HG03196 (cell line): ENCODE data around the gene HSPG2.

Experiments used
- ATAC-seq: cut with Tn5 transposase; IDR thresholded peaks from one replicate; pipeline ENCODE4 v1.9.1; 2021; ENCODE audit not compliant: unreplicated experiment

HSPG2 gene

DNA sequence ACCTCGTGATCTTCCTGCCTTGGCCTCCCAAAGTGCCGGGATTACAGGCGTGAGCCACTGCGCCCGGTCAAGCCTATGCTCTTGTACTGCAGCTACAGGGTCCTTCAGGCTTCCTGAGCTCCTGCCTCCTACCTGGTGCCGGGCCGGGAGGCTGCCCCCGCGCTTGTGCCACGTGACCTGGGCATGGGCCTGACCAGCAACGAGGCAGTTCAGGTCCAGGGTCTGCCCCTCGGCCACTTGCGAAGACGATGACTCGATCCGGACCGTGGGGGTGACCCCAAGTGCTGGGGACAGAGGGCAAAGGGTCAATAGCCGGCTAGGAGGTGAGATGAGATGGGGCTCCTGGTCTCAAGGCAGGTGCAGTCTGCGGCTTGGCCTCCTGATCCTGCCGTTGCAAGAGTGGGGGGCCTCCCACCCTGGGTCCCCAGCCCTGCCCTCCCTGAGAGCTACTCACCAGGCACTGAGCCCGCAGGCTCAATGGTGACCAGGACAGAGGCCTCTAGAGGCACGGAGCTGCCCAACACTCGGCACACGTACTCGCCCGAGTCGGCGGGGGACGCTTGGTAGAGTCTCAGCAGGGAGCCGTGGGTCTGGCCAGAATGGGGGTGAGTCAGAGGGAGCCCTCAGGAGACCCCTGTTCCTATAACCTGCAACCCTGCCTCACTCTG is 87.1 kb downstream of the HSPG2 start:
- no peak for ATAC-seq

DNA sequence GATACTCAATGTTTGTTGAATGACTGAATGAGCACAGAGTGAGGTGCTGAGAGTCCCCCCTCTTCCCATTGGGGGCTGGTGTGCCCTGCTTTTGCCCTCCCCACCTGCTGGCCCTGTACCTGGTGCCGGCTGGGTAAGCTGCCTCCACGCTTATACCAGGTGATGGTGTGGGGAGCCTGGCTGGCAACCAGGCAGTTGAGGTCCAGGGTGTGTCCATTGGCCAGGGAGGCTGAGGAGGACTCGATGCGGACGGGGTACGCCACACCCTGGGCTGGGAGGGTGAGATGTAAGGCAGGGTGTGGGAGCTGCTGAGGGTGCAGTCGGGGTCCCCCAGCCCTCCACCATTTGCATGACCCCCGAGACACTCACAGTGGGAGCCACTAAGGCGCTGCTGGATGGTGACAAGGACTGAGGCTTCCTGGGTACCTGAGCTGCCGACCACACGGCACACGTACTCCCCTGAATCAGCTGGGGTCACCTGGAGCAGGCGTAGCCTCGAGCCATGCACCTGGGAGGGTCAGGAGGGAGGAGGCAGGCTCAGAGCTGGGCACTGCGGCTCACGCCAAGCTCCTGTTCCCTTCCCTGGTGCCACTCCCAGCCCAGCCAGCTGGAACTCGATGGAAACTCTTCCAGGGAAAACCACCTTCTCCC is 88.5 kb downstream of the HSPG2 start:
- no peak for ATAC-seq

DNA sequence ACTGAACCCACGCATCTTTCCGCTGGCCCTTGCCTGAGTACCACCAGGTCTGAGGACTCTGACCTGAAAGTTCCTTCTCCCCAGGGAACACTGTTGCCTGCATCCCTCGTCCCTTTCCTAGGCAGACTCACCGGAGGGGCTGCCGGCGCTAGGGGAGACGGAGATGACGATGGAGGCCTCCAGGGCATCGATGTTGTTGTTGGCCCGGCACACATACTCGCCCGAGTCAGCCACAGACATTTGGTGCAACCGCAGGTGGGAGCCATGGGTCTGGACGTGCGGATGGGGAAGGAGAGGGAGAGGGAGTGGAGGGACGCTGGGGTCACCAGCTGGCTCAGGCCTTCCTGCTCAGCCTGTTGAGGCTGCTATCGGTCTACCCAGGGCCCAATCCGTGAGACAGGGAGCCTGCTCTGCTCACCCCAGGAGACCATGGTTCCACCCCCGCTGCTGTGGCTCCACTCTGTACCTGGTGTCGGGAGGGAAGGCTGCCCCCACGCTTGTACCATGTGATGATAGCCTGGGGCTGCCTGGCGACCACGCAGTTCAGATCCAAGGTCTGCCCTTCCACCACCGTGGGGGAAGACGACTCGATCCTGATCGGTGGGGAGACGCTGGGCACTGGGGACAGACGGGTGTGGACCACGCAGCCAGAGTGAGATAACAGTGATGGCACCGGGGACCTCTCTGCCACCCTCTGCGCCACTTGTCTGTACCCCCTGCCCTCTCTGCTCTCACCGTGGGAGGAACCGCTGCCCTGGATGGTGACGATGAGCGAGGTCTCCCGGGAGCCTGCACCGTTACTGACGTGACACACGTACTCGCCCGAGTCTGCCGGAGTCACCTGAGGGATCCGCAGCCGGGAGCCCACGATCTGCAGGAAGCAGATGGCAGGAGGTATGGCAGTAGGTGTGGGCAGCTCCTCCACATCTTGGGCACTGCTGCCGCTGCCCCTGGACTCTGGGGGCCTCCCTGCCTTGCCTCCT is 89.6 kb downstream of the HSPG2 start:
- no peak for ATAC-seq

DNA sequence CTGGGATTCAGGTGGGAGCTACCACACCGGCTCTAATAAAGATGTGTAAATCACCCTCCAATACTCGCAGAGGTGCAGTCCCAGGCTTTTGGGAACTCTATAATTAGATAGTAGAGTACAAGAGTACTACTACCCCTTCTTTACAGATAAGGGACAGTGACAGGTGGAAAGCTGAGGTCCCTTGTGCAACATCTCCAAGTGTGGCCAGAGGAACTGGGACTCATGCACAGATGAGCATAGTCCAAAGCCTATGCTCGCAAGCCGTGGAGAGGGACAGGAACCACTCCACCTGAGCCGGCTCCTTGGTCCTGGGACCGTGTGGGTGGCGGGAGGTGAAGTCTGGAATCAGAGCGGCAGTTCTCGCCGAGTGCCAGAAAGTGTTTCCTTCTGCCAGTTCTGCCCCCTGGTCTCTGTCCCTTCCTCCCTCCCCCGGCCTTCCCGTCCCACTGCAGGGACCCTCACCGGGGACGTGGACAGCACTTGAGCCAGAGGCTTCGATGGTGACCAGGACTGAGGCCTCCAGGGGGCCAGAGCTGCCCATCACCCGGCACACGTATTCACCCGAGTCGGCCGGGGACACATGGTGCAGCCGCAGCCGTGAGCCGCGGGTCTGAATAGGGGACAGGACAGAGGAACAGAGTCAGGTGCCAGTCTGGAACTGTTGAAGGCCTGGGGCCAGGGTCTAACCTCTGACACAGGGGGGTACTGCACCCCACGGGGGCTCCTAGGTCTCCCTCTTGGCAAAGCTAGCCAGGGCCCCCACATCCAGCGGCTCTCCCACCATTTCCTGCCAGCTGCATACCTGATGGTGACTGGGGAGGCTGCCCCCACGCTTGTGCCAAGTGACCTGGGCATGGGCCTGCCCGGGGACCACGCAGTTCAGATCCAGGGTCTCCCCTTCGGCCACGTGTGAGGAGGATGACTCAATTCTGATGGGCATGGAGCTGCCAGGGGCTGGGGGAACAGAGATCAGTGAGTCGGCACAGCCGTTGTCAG is 91.2 kb downstream of the HSPG2 start:
- no peak for ATAC-seq

DNA sequence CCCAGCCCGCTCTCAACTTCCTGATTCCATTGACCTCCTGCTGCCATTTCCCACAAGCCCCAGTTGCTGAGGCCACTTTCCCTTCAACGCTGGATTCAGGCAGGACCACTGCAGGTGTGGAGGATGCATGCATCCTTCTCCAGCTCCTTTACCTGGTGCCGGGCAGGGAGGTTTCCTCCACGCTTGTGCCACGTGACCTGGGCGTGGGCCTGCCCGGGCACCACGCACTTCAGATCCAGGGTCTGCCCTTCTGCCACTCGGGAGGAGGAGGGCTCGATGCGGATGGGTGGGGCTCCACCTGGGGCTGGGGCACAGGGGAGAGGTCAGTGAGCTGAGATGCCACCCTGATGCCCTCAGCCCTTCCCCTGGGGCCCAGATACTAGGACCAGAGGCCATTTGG is 93.1 kb downstream of the HSPG2 start:
- no peak for ATAC-seq

DNA sequence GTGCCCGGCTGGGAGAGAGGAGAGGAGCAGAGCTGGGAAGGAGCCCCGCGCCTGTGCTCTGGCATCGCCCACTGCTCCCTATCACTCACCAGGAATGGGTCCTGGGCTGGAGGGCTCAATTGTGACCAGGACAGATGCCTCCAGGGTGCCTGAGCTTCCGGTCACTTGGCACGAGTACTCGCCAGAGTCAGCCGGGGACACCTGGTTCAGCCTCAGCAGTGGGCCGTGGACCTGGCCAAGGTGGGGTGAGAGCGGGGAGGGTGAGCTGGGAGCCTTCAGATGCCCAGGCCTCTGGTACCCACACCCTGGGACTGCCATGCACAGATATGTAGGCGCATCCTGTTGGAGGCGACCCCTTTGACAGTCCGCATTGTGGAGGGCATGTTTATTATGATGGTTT is 93.9 kb downstream of the HSPG2 start:
- no peak for ATAC-seq

DNA sequence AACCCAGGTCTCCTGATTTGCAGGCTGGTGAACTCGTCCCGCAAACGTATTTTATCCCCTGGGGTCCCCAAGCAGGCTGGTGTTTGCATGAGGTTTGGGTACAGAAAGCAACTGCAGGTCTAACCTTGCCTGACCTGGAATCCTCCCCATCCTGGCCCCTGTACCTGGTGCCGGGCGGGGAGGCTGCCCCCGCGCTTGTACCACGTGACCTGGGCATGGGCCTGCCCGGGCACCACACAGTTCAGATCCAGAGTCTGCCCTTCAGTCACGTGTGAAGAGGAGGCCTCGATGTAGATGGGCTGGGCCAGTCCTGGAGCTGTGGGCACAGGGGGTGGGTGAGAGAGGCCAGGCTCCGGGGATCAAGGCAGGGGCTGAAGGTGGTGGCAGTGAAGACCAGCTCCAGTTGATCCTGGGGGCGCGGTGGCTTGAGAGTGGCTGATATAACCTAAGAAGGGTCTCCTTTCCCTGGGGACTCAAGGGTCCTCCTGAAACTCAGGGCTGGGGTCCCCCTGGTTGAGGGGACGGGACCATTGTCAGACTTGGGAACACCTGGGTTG is 94.4 kb downstream of the HSPG2 start:
- no peak for ATAC-seq

DNA sequence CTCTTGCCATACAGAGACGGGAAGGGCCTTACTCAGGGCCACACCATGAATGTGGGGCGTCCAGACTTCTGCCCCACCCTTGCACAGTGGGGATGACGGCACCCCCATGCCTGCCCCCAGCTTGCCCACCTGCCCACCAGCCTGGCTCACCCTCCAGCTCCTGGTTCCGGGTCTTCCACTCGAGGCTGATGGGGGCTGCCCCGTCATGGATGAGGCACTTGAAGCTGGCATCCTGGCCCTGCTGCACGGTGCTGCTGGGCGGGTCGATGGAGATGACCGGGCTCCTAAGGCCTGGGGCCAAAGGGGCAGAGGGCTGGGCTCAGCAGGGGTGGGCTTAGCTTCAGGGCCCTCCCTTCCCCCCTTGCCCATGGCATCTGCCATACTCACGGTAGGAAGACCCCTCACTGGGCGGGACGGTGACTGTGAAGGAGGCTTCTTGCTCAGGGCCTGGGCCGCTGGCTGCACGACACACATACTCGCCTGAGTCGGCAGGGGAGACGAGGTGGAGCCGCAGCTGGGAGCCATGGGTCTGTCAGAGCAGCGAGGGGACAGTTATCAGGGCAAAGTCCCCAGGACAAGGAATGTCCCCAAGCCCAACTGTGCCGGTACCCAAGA is 95.2 kb downstream of the HSPG2 start:
- no peak for ATAC-seq

DNA sequence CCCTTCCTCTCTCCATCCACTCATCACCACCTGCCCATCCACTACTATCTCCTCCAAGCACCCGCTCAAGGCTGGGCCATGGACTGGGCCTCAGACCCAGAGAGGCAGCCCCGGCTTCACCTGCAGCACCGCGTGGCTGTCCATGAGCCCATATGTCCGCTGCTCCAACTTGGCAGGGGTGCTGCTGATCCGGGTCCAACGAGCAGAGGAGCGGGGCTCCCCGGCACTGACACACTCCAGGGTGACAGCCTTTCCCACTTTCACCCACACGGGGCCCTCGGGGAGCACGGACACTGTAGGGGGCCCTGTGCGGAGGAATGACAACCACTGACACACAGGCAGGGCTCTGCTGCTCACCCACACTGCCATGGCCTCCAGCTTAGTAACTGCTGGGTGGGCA is 96.1 kb downstream of the HSPG2 start:
- no peak for ATAC-seq

DNA sequence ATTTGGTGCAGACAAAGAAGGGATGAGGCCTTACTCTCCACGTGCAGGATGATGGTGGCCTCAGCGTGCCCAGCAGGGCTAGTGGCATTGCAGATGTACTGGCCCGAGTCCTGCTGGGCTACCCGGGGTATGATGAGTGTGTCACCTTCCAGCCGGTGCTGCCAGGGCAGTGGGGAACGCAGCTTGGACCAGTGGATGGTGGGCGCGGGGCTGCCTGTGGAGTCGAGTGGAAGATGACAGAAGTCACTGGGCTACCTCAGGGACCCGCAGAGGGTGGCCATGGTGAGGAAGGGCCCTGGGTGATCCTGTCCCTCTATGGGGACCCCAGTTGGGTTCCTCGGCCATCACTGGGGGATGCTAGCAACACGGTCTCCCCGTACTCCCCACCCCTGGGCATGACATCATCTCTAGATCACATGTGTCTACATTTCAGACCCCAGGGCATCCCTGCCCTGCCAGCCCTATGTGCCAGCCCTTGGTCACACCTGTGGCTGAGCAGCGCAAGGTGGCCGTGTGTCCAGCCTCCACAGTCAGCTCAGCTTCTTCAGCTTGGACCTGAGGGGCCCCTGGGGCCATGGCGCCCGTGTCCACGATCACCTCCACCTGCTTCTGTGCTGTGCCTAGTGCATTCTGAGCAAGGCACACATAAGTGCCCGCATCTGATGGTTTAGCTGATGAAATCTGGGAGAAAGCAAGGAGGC is 97.6 kb downstream of the HSPG2 start:
- ATAC-seq, result no peak

DNA sequence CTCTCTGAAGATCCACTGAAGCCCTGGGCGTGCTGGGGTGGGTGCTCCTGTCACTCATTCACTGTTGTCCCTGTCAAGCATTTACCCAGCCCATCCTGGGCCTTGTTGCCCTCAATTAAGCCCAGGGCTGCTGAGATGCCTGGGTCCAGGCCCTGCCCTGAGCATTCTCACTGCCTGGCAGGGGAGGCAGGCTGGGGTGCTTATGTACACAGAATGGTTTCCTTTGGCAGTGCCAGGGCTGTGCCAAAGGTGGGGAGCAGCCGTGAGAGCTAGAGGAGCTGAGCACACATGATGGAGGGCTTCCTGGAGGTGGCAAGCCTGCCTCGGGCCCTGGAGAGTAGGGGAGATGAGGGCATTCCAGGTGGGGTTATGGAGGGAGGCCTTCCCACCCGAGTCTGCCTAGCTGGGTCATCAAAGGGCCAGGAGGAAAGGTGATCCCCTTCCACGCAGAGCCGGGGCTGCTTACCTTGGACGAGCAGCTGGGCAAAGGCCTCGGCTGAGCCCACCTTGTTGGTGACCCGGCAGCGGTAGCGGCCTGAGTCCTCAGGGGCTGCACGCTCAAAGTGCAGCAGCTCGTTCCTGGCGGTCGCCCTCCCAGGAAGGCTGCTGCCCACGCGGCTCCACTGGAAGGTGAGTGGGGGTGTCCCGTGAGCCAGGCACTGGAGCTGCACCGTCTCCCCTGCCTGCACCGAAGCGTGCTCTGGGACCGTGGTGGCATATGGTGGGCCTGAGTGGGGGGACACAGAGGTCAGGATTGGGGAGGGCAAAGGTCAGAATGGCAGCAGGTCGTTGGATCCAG is 98.6 kb downstream of the HSPG2 start:
- no peak for ATAC-seq

DNA sequence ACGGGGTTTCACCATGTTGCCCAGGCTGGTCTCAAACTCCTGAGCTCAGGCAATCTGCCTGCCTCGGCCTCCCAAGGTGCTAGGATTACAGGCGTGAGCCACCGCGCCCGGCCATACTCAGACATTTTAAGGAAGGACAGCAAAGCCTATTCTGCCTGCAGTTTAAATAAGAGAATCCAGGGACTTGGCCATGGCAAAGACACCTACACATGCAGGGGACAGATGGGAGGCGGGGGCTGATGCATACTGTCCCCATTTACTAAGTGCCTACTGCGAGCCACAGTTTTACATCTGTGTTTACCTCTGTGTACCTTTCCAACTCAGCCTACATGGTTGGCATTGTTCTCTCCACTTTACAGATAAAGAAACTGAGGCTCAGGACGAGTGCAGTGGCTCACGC is 99.6 kb downstream of the HSPG2 start:
- ATAC-seq, result no peak

DNA sequence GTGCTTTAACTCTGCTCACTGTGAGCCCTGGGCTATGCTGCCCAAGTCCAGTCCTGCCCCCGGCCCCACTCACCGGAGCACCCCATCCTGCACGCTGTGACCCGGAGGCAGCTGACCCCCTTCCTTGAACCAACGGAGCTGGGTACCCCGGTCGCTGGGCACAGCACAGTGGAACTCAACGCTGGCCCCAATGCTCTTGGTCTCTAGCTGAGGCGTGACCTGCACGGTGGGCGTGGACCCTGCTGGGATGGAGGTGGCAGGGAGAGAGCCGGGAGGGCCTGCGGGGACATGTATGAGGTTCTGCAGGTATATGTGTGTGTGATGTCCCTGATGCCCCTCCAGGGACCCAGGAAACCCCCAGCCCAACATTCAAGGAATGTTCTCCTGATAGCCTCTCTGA is 100.4 kb downstream of the HSPG2 start:
- ATAC-seq, result no peak

DNA sequence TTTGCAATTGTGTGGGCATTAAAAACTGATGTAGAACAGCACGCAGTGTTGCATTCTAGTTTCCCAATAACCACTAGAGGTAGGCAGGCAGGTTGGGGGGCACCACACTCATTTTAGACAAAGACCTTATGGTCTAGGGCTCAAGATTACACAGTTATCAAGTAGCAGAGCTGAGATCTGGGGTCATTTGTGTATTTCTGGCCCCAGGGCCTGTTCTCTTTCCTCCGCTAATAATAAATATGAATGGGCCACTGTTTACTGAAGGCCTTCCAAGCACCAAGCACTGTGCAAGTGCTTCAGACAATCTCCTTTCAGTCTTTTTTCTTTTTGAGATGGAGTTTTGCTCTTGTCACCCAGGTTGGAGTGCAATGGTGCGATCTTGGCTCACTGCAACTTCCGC is 101.1 kb downstream of the HSPG2 start:
- no peak for ATAC-seq

DNA sequence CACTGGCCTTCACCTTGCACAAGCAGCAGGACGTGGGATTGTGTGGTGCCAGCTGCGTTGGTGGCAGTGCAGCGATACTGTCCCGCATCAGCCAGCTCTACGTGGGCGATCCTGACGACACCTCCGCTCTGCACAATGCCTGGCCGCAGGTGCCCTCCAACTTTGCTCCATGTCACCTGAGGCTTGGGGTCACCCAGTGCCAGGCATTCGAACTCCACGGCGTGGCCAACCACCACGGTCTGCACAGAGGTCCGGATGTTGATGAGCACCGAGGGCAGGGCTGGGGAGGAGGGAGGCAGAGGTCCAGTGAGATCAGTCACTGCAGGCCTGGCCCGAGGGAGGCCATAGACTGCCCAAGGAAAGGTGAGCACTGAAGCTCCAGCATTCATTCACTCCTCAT is 102.4 kb downstream of the HSPG2 start:
- no peak for ATAC-seq

DNA sequence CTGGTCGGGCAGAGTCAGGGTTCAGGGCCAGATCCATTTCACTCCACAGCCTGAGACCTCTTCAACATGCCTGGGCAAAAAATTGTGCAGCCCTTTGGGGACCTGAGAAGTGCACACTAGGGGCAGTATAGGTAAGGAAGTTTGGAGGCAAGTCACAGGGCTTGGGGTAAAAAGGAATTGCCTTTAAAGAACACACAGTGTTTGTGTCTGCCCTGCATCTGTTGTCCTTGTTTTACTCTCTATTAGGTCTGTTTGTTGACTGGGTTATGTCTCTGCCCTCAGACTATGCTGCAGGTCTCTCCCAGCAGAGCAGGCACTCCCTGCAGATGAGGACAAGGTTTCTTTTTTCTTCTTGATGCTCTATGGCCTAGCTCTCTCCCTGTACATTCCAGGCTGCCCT is 103.0 kb downstream of the HSPG2 start:
- ATAC-seq, result no peak

DNA sequence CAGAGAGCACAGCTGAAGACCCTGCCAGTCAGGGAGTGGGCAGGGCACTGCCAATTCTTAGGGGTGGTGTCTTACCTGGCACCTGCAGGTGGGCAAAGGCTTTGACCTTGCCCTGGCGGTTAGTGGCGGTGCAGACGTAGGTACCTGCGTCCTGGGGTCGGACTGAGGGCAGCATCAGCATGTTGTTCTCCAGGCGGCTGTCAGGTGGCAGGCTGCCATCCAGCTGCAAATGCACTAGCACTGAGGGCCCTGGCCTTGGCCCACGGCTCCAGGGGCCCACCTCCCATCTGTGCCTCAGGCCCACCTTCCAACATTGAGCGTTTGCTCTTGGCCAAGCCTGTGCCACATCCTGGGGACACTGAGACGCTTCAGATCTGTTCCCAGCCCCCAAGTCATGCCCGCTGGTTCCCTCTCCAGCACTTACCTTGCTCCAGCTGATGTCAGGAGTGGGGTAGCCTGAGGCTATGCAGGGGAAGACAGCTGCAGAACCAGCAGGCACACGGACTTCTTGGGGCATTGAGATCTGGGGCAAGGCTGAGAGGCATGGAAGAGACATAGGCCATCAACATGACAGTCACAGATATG is 103.6 kb downstream of the HSPG2 start:
- ATAC-seq, result no peak

DNA sequence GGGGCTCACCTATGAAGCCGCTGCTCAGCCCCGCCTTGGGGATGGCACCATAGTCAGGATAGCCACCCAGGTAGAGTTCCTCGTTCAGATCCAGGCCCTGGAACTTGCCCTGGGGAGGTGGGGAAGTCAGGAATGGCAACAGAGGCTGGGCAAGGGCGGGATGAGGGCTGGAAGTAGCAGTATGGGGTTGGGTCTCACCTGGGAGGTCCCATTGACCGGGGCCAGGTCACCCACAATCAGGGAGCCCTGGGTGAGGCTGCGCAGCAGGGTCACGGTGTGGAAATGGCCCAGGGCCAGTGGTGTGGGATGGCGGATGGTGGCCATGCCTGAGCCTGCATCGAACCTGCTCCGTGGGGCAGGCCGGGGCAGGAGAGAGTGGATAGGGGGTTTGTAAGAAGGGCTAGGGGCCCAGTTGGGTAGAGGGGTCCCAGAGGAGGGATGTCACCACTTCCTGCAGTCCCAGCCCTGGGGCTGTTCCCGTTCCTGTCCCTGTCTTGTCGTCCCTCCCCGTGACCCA is 105.6 kb downstream of the HSPG2 start:
- ATAC-seq, result no peak
